Fibroblast of lung (primary cell): Measurements from ENCODE around the gene MAP1LC3B.

ENCODE experiments used
- EZH2 ChIP-seq: IDR thresholded peaks from 2 replicates; pipeline ENCODE4 v1.5.1; 2012; ENCODE audit warnings: low read length, control low read depth, mild to moderate bottlenecking; ENCODE audit errors: missing control alignments
- TF ChIP-seq, protein P1 (sequence below), 2 donors: IDR thresholded peaks in 1 of 2; conservative IDR thresholded peaks in 1 of 2; 1 replicate in 1 of 2; 2 replicates in 1 of 2; pipeline ENCODE4 v1.5.1; 2011 to 2012; ENCODE audit warnings: low read length in 2 of 2, control low read depth in 1 of 2, inconsistent platforms in 1 of 2, low read depth in 1 of 2, mild to moderate bottlenecking in 1 of 2

DNA sequence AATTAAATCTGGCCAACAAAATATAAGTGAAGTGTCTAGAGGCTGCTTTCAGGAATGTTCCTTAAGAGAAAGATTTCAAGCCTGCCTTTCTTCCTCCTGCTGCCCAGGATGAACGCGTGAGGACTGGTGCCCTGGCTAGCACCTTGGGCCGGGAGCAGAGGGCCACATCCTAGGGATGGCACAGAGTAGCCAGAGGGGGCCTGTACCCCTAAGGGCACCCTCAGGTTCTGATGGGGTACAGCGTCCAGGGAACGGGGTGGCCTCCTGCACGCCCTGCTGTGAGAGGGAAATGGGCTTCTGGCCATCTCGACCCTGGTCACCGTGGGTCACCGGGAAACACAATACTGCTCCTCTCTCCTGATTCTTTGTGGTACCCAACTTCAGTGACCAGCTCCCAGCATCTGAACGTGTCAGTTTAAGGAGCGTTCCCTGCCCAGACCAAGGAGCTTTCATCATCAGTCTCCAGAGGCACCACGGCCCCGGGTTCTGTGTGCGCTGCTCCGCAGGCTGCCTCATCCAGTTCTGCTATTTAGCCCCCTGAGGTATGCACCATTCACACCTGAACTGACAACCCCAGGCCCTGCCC lies 40.3 kb downstream of the MAP1LC3B start:
- TF ChIP-seq, protein P1, sequence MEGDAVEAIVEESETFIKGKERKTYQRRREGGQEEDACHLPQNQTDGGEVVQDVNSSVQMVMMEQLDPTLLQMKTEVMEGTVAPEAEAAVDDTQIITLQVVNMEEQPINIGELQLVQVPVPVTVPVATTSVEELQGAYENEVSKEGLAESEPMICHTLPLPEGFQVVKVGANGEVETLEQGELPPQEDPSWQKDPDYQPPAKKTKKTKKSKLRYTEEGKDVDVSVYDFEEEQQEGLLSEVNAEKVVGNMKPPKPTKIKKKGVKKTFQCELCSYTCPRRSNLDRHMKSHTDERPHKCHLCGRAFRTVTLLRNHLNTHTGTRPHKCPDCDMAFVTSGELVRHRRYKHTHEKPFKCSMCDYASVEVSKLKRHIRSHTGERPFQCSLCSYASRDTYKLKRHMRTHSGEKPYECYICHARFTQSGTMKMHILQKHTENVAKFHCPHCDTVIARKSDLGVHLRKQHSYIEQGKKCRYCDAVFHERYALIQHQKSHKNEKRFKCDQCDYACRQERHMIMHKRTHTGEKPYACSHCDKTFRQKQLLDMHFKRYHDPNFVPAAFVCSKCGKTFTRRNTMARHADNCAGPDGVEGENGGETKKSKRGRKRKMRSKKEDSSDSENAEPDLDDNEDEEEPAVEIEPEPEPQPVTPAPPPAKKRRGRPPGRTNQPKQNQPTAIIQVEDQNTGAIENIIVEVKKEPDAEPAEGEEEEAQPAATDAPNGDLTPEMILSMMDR (conservative IDR thresholded peaks at IDR 0.05 in 1 of 2, IDR thresholded peaks at IDR 0.05 in 1 of 2; ENCODE audit: low read depth in 1 of 2, low read length in 2 of 2) = no peak
- no peak for TF ChIP-seq EZH2
